Inflammatory macrophage (primary cell): ENCODE results near the gene PCYOX1L.

Experiments used
- DNase-seq, 2 donors: peaks; one replicate each; pipeline ENCODE4 v3.0.0-alpha.2; 2020 to 2022

PCYOX1L gene

GRCh38 chr5:149337736-149338135, 20.1 kb upstream of the PCYOX1L start:
- DNase-seq: no peak

GRCh38 chr5:149338364-149338763, 19.5 kb upstream of the PCYOX1L start:
- no peak for DNase-seq

- no peak for DNase-seq
Observed at GRCh38 chr5:149340920-149341319, 16.9 kb upstream of the PCYOX1L start.

GRCh38 chr5:149341876-149342275, 16.0 kb upstream of the PCYOX1L start:
- DNase-seq: no peak

GRCh38 chr5:149344151-149344550, 13.7 kb upstream of the PCYOX1L start:
- peak in 1 of 2 donors; percentile 35 for DNase-seq

- peak; percentile 99 for DNase-seq
Observed at GRCh38 chr5:149345147-149345891, 12.5 kb upstream of the PCYOX1L start, which contains the start of gene GRPEL2. Gene GRPEL2, plus strand, starts transcription at chr5:149345499. Its CDS starts 41 bp downstream, at chr5:149345540.

GRCh38 chr5:149345892-149346222, 12.0 kb upstream of the PCYOX1L start:
- peak; percentile 26 to 28 for DNase-seq

- DNase-seq: no peak
Observed at GRCh38 chr5:149348518-149348917, 9.3 kb upstream of the PCYOX1L start.

GRCh38 chr5:149349382-149349781, 8.5 kb upstream of the PCYOX1L start:
- no peak for DNase-seq

- DNase-seq: no peak
Observed at GRCh38 chr5:149352169-149352568, 5.7 kb upstream of the PCYOX1L start.

GRCh38 chr5:149353911-149354310, 3.9 kb upstream of the PCYOX1L start:
- no peak for DNase-seq

- no peak for DNase-seq
Observed at GRCh38 chr5:149355688-149356087, 2.2 kb upstream of the PCYOX1L start.

GRCh38 chr5:149356391-149356790, 1.5 kb upstream of the PCYOX1L start:
- DNase-seq: no peak

GRCh38 chr5:149358294-149358651, 427 bp downstream of the PCYOX1L start:
- peak; percentile 47 to 68 for DNase-seq

- no peak for DNase-seq
Observed at GRCh38 chr5:149358868-149359495, 1.1 kb downstream of the PCYOX1L start.

- DNase-seq: peak; percentile 37 to 51
Observed at GRCh38 chr5:149360272-149360671, 2.4 kb downstream of the PCYOX1L start.

GRCh38 chr5:149362541-149362940, 4.7 kb downstream of the PCYOX1L start:
- no peak for DNase-seq

- DNase-seq: peak; percentile 65
Observed at GRCh38 chr5:149363358-149363757, 5.5 kb downstream of the PCYOX1L start.

GRCh38 chr5:149363936-149364335, 6.1 kb downstream of the PCYOX1L start:
- peak; percentile 26 to 27 for DNase-seq

- DNase-seq: no peak
Observed at GRCh38 chr5:149364719-149365118, 6.9 kb downstream of the PCYOX1L start.

GRCh38 chr5:149365418-149365817, 7.6 kb downstream of the PCYOX1L start:
- DNase-seq: no peak

GRCh38 chr5:149366169-149366729, 8.4 kb downstream of the PCYOX1L start:
- DNase-seq: no peak

- peak; percentile 70 to 72 for DNase-seq
Observed at GRCh38 chr5:149367249-149367971, 9.6 kb downstream of the PCYOX1L start.
